Stimulated activated CD8-positive, alpha-beta memory T cell treated with anti-CD3 and anti-CD28 coated beads, Interleukin-12 subunit alpha, Interleukin-12 subunit beta, amount 100 ng/mL, for 1 hour (primary cell): Measurements from ENCODE around the gene FAM161B.
"Not testable (repeated sequence)": the region's sequence is repeated elsewhere in the genome, so short reads cannot be mapped to it uniquely, and the experiment has no call there.

Source experiments
- DNase-seq: peaks from one replicate; pipeline ENCODE4 v3.0.0-alpha.2; 2020; ENCODE audit warnings: low read depth

Gene FAM161B

GRCh38 chr14:73942180-73942579 is 7.7 kb downstream of the FAM161B start:
- no peak for DNase-seq

GRCh38 chr14:73937012-73937411 is 12.9 kb downstream of the FAM161B start:
- no peak for DNase-seq

GRCh38 chr14:73936548-73936947 is 13.3 kb downstream of the FAM161B start:
- no peak for DNase-seq

- DNase-seq: no peak
These were observed 14.2 kb downstream of the FAM161B start for GRCh38 chr14:73935666-73936065.

- no peak for DNase-seq
These were observed 25.6 kb downstream of the FAM161B start for GRCh38 chr14:73924337-73924736.

GRCh38 chr14:73919457-73919856 is 30.4 kb downstream of the FAM161B start:
- DNase-seq: not testable (repeated sequence)

GRCh38 chr14:73916324-73916723 is 33.6 kb downstream of the FAM161B start:
- no peak for DNase-seq

GRCh38 chr14:73913256-73913655 is 36.6 kb downstream of the FAM161B start:
- DNase-seq: no peak

GRCh38 chr14:73909681-73910080 is 40.2 kb downstream of the FAM161B start:
- no peak for DNase-seq

GRCh38 chr14:73903028-73903427 is 46.9 kb downstream of the FAM161B start:
- no peak for DNase-seq

- DNase-seq: no peak
These were observed 53.4 kb downstream of the FAM161B start for GRCh38 chr14:73896521-73896920.

GRCh38 chr14:73895939-73896338 is 54.0 kb downstream of the FAM161B start:
- DNase-seq: no peak

GRCh38 chr14:73894180-73894687 is 55.7 kb downstream of the FAM161B start:
- DNase-seq: not testable (repeated sequence)

- no peak for DNase-seq
These were observed 60.5 kb downstream of the FAM161B start for GRCh38 chr14:73889376-73889775.

- no peak for DNase-seq
These were observed 60.9 kb downstream of the FAM161B start for GRCh38 chr14:73888971-73889370.

- no peak for DNase-seq
These were observed 61.5 kb downstream of the FAM161B start for GRCh38 chr14:73888460-73888725.

- no peak for DNase-seq
These were observed 62.0 kb downstream of the FAM161B start for GRCh38 chr14:73887694-73888459.

- DNase-seq: no peak
These were observed 62.6 kb downstream of the FAM161B start for GRCh38 chr14:73887318-73887616.

- DNase-seq: peak; percentile 77
These were observed 63.2 kb downstream of the FAM161B start, which contains the start of gene ZNF410 for GRCh38 chr14:73886449-73887317. ZNF410 (plus strand) TSS chr14:73886859; CDS start chr14:73892176, 5,317 bp downstream.

GRCh38 chr14:73884438-73885190 is 65.3 kb downstream of the FAM161B start:
- no peak for DNase-seq
